Adrenal gland (tissue), 5 donors: ENCODE measurements around the gene IL1RN.

Experiments used
- CTCF ChIP-seq, 6 experiments: fragments of 450-650 bp in 4 of 6; fragments of 200-600 bp in 2 of 6; sonication (generic) in 1 of 6; IDR thresholded peaks; 1 replicate in 5 of 6; 2 replicates in 1 of 6; pipeline versions ENCODE4 v1.5.1 to v1.8.0; 2016 to 2021; ENCODE audit warnings: antibody characterized with exemption in 6 of 6, mild to moderate bottlenecking in 2 of 6, moderate library complexity in 1 of 6
- POLR2A ChIP-seq, 2 donors: fragments of 450-650 bp; IDR thresholded peaks; one replicate each; pipeline ENCODE4 v1.6.1; 2017; ENCODE audit warnings: antibody characterized with exemption in 2 of 2, mild to moderate bottlenecking in 2 of 2, moderate library complexity in 1 of 2
- donor health status: DM: no; HTN: no; CAD: no.

DNA sequence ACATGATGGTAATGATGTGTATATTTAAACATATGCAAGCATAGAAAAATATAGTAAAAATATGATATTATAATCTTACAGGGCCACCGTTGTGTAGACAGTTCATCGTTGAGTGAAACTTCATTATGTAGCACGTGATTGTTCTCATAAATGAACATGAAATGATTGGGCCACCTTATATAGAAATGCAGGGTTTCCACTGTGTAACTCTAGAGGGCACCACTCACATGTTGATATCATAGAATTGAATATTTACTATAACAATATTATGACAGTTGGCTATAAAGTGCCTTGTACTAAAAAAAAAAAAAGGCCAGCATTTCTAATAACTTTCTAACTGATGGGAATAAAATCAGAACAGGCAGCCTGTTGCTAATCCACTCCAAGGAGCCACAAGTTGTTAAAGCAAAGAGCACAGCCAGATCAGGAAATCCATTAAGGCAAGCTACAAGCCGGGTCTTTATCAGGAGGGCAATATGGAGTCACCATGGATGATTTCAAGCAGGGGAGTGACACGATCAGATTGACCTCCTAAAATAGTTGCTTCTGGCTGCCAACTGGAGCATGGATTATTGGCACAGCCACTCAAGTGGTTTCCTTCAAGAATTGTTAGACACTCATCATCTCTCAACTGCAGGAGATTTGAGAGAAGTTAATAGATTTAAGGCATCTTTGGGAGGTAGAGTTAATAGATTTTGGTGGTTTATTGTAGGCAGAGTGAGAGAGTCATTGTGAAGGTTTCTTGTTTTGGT lies 43.0 kb upstream of the IL1RN start:
- TF ChIP-seq CTCF (IDR thresholded peaks at IDR 0.05) (peak; percentile 32 to 62 (median 52)), POLR2A (IDR thresholded peaks at IDR 0.05) (no peak)
